ENCODE results near the gene SUGCT. TPM values are rescaled to one million over a fixed set of nuclear protein-coding genes. Genes with fewer than 3 reads are reported as not detected.
A peak's percentile ranks its signal among the peaks of the same experiment; 100 is the strongest.
"Not testable (repeated sequence)": the region's sequence is repeated elsewhere in the genome, so short reads cannot be mapped to it uniquely, and the experiment has no call there.

Gene SUGCT
- total RNA-seq, 6 donors from 2014 or later, result 1.4 to 3.1 (median 1.7) TPM; not detected in 1

GRCh38 chr7:40267583-40267982 lies 132.8 kb downstream of the SUGCT start:
- H3K27me3 ChIP-seq, result no peaks in the 10 kb centered on the region
- 43 to 59% methylated on average over 1 of the region's 1 CpG for WGBS, 2 donors
- H3K36me3 ChIP-seq, result no peaks in the 10 kb centered on the region
- H3K9me3 ChIP-seq, result no peaks in the 10 kb centered on the region
- H3K4me1 ChIP-seq, result no peaks in the 10 kb centered on the region
- ATAC-seq (ENCODE audit: low FRiP score in 2 of 2) (no peak), DNase-seq (no peak)
- H3K27ac ChIP-seq, result no peak overlapping the region
- TF ChIP-seq EP300 (IDR thresholded peaks at IDR 0.05) (no peak), POLR2AphosphoS5 (IDR thresholded peaks at IDR 0.05) (no peak), POLR2A (IDR thresholded peaks at IDR 0.05) (no peak), CTCF (IDR thresholded peaks at IDR 0.05) (no peak)
- no peak overlapping the region for H3K4me3 ChIP-seq

GRCh38 chr7:40268810-40269209 lies 134.0 kb downstream of the SUGCT start:
- not testable (repeated sequence) for H3K27me3 ChIP-seq, H3K36me3 ChIP-seq, H3K9me3 ChIP-seq, H3K4me3 ChIP-seq, H3K4me1 ChIP-seq
- DNase-seq (peak in 1 of 2 donors; percentile 33), ATAC-seq (ENCODE audit: low FRiP score in 2 of 2) (peak; percentile 72 to 87)
- WGBS, 2 donors, result 69 to 77% methylated on average over 5 of the region's 5 CpGs
- H3K27ac ChIP-seq, result peak overlapping the region in 3 of 4 donors; percentile 30 to 55 (median 52)

- no peak overlapping the region for H3K4me3 ChIP-seq
These were observed 141.3 kb downstream of the SUGCT start for GRCh38 chr7:40276061-40276460.

GRCh38 chr7:40279991-40280390 lies 145.2 kb downstream of the SUGCT start:
- Histone ChIP-seq H3K27ac (no peak overlapping the region), H3K27me3 (no peaks in the 10 kb centered on the region), H3K4me1 (no peaks in the 10 kb centered on the region), H3K9me3 (no peaks in the 10 kb centered on the region), H3K4me3 (no peak overlapping the region), H3K36me3 (no peaks in the 10 kb centered on the region)
- WGBS, 2 donors, result 47 to 48% methylated on average over 2 of the region's 2 CpGs
- TF ChIP-seq EP300 (IDR thresholded peaks at IDR 0.05) (no peak), POLR2A (IDR thresholded peaks at IDR 0.05) (no peak), POLR2AphosphoS5 (IDR thresholded peaks at IDR 0.05) (no peak), CTCF (IDR thresholded peaks at IDR 0.05) (no peak)
- ATAC-seq (ENCODE audit: low FRiP score in 2 of 2) (no peak), DNase-seq (no peak)

More at GRCh38 chr7:40276061-40276460, 141.3 kb downstream of the SUGCT start:
- Histone ChIP-seq H3K27ac (no peak overlapping the region), H3K4me1 (no peaks in the 10 kb centered on the region), H3K9me3 (no peaks in the 10 kb centered on the region), H3K36me3 (no peaks in the 10 kb centered on the region), H3K27me3 (no peaks in the 10 kb centered on the region)
- no peak for DNase-seq
- TF ChIP-seq CTCF (IDR thresholded peaks at IDR 0.05) (no peak), POLR2A (IDR thresholded peaks at IDR 0.05) (no peak), POLR2AphosphoS5 (IDR thresholded peaks at IDR 0.05) (no peak), EP300 (IDR thresholded peaks at IDR 0.05) (no peak)
- 85 to 86% methylated on average over 2 of the region's 2 CpGs for WGBS, 2 donors
- no peak for ATAC-seq (ENCODE audit: low FRiP score in 2 of 2)

- 71 to 73% methylated on average over 2 of the region's 2 CpGs for WGBS, 2 donors
- ATAC-seq (ENCODE audit: low FRiP score in 2 of 2), result no peak
- TF ChIP-seq POLR2A (IDR thresholded peaks at IDR 0.05) (no peak), EP300 (IDR thresholded peaks at IDR 0.05) (no peak), POLR2AphosphoS5 (IDR thresholded peaks at IDR 0.05) (no peak)
These were observed 148.1 kb downstream of the SUGCT start for GRCh38 chr7:40282858-40283257.

GRCh38 chr7:40283391-40283790 lies 148.6 kb downstream of the SUGCT start:
- H3K4me3 ChIP-seq, result no peak overlapping the region
- no peak overlapping the region for H3K27ac ChIP-seq
- H3K36me3 ChIP-seq, result no peaks in the 10 kb centered on the region
- H3K27me3 ChIP-seq, result no peaks in the 10 kb centered on the region
- no peak for ATAC-seq (ENCODE audit: low FRiP score in 2 of 2)
- H3K4me1 ChIP-seq, result no peaks in the 10 kb centered on the region
- DNase-seq, result no peak
- WGBS, 2 donors, result 81 to 93% methylated on average over 6 of the region's 6 CpGs
- H3K9me3 ChIP-seq, result no peaks in the 10 kb centered on the region
- TF ChIP-seq EP300 (IDR thresholded peaks at IDR 0.05) (no peak), POLR2AphosphoS5 (IDR thresholded peaks at IDR 0.05) (no peak), POLR2A (IDR thresholded peaks at IDR 0.05) (no peak), CTCF (IDR thresholded peaks at IDR 0.05) (no peak)

More at GRCh38 chr7:40282858-40283257, 148.1 kb downstream of the SUGCT start:
- Histone ChIP-seq H3K4me3 (no peak overlapping the region), H3K4me1 (no peaks in the 10 kb centered on the region), H3K36me3 (no peaks in the 10 kb centered on the region), H3K27ac (no peak overlapping the region), H3K27me3 (no peaks in the 10 kb centered on the region), H3K9me3 (no peaks in the 10 kb centered on the region)
- DNase-seq, result no peak
